Heart left ventricle (tissue), 16 donors: ENCODE measurements around the gene HERC4. TPM values are rescaled to one million over a fixed set of nuclear protein-coding genes. Genes with fewer than 3 reads are reported as not detected.

Source experiments
- ATAC-seq, 4 donors: fragments of 200-7000 bp; cut with Tn5 transposase; one replicate each; pipeline ENCODE4 v1.9.1; 2020 to 2022; ENCODE audit warnings: moderate library complexity in 4 of 4, mild to moderate bottlenecking in 3 of 4, moderate number of reproducible peaks in 1 of 4
- DNase-seq, 5 donors: peaks; one replicate each; pipeline ENCODE4 v3.0.0-alpha.2; 2020
- H3K27ac ChIP-seq, 12 donors: fragments of 200-600 bp; sonication (generic) in 4 of 12; one replicate each; pipeline versions ENCODE4 v1.5.0 to v1.8.0; 2016 to 2022; ENCODE audit warnings: mild to moderate bottlenecking in 2 of 12
- H3K27me3 ChIP-seq, 9 donors: fragments of 200-600 bp; sonication (generic) in 2 of 9; one replicate each; pipeline versions ENCODE4 v1.5.1 to v1.8.0; 2016 to 2022; ENCODE audit warnings: mild to moderate bottlenecking in 3 of 9
- H3K36me3 ChIP-seq, 9 donors: fragments of 200-600 bp; sonication (generic) in 2 of 9; one replicate each; pipeline versions ENCODE4 v1.5.0 to v1.8.0; 2018 to 2022; ENCODE audit warnings: mild to moderate bottlenecking in 2 of 9
- H3K4me1 ChIP-seq, 12 donors: fragments of 200-600 bp; sonication (generic) in 4 of 12; one replicate each; pipeline versions ENCODE4 v1.5.0 to v1.8.0; 2016 to 2022; ENCODE audit warnings: mild to moderate bottlenecking in 3 of 12
- H3K4me3 ChIP-seq, 12 donors: fragments of 200-600 bp; sonication (generic) in 4 of 12; one replicate each; pipeline versions ENCODE4 v1.5.0 to v1.8.0; 2017 to 2022; ENCODE audit warnings: mild to moderate bottlenecking in 9 of 12, moderate library complexity in 4 of 12
- H3K9me3 ChIP-seq, 12 donors: fragments of 200-600 bp; sonication (generic) in 4 of 12; one replicate each; pipeline versions ENCODE4 v1.5.0 to v1.8.0; 2016 to 2022; ENCODE audit warnings: mild to moderate bottlenecking in 1 of 12
- POLR2A ChIP-seq, 2 donors: fragments of 450-650 bp; IDR thresholded peaks; one replicate each; pipeline ENCODE4 v1.6.1; 2017; ENCODE audit warnings: antibody characterized with exemption in 2 of 2, mild to moderate bottlenecking in 2 of 2, moderate library complexity in 2 of 2
- WGBS, 4 donors: extraction: QIAGEN DNeasy Blood & Tissue Kit in 2 of 4; methylation state at CpG; one replicate each; pipeline versions ENCODE4 v1.1.5 to v1.1.7; 2013 to 2018; 5-methylcytosine and 5-hydroxymethylcytosine counted together
- intact Hi-C, 10 donors: fragments of 100-400 bp; cut with DNase I; formaldehyde crosslinking; loops; one replicate each; pipeline versions ENCODE4 v1.11.1 to v1.14.2; 2022
- polyA plus RNA-seq, 2 donors: library from polyadenylated mRNA; stranded (reverse); fragments of 200-250 nt; gene quantifications; one replicate each; pipeline ENCODE4 v1.2.3, GENCODE V29; 2013
- total RNA-seq, 9 donors: library from RNA; depleted of rRNA in 2 of 9; stranded (reverse); fragments of >200 nt in 2 of 9; fragmentation: NEBNext Ultra II Directional in 3 of 9; extraction: Animal tissue kit (Norgen Biotek cat#: 25700) in 3 of 9; gene quantifications; one replicate each; pipeline versions ENCODE4 v1.1.0 to v1.2.4, GENCODE V29; 2016 to 2023
- TF ChIP-seq, protein P1 (sequence below), 12 donors: fragments of 200-600 bp; sonication (generic) in 4 of 12; IDR thresholded peaks; one replicate each; pipeline versions ENCODE4 v1.5.0 to v1.8.0; 2018 to 2022; ENCODE audit warnings: antibody characterized with exemption in 12 of 12, mild to moderate bottlenecking in 5 of 12
- donor health status: ischemic (EF 13 %, LVEDD 7.1; RV severe dilation, severe dysfunction).
- donor health status: healthy with polysubstance abuse.
- donor health status: DM: no; HTN: yes; CAD: no.
- donor health status: DM: no; HTN: no; CAD: no.
- donor health status: ischemic (EF 25% LVEDD 6.9; RV normal size, moderate dysfunction).
- donor health status: ischemic (EF 25% LVEDD 5.7; RV mildly dilated, moderate dysfunction).
- donor health status: healthy.
- donor health status: DM: yes; HTN: yes; CAD: no.
- donor health status: ischemic (EF 35%, LVEDD 5.7; RV mildly dilated, moderate dysfunction).
- donor health status: nonischemic (EF 11% LVEDD 7.7; RV severe dilation, severe dysfunction).
- donor health status: DM: yes; HTN: yes; CAD: no.
- donor health status: PGD.
- donor health status: ischemic (EF 29% LVEDD 5.4; RV normal size, mild dysfunction).
- donor health status: nonischemic (EF 23%, LVEDD 6.1; RV moderate dilation, normal function).

Gene HERC4
- total and polyA plus RNA-seq, 11 donors: 11.7 to 39.4 (median 29.3) TPM

DNA sequence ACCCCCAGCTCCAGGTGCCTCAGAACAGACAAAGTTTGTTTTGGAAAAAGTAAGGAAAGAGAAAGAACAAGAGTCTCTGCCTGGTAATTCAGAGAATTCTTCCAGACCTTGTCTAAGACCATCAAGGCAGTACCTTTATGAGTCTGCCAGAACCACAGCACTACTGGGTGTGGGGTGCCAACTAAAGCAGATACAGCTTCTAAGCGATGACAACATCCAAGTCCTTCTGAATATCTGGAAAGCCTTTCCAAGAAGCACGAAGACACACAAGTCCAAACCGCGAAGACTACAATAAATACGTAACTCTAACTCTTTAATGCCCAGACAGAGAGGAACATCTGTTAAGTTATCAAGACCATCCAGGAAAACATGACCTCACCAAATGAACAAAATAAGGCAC is 96.3 kb downstream of the HERC4 start:
- Histone ChIP-seq H3K36me3 (peaks cover 0 to 84% (median 61%) of the 10 kb centered on the region in 9 donors), H3K27ac (no peak overlapping the region), H3K9me3 (no peaks in the 10 kb centered on the region), H3K27me3 (no peaks in the 10 kb centered on the region), H3K4me3 (no peak overlapping the region), H3K4me1 (peaks cover 0 to 25% (median 13%) of the 10 kb centered on the region in 12 donors)
- no peak for DNase-seq
- peak in 1 of 4 donors; percentile 30 for ATAC-seq
- TF ChIP-seq, protein P1, sequence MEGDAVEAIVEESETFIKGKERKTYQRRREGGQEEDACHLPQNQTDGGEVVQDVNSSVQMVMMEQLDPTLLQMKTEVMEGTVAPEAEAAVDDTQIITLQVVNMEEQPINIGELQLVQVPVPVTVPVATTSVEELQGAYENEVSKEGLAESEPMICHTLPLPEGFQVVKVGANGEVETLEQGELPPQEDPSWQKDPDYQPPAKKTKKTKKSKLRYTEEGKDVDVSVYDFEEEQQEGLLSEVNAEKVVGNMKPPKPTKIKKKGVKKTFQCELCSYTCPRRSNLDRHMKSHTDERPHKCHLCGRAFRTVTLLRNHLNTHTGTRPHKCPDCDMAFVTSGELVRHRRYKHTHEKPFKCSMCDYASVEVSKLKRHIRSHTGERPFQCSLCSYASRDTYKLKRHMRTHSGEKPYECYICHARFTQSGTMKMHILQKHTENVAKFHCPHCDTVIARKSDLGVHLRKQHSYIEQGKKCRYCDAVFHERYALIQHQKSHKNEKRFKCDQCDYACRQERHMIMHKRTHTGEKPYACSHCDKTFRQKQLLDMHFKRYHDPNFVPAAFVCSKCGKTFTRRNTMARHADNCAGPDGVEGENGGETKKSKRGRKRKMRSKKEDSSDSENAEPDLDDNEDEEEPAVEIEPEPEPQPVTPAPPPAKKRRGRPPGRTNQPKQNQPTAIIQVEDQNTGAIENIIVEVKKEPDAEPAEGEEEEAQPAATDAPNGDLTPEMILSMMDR (IDR thresholded peaks at IDR 0.05): no peak
- TF ChIP-seq POLR2A (IDR thresholded peaks at IDR 0.05): no peak
- 53 to 66% (median 59%) methylated on average over 5 of the region's 5 CpGs for WGBS, 4 donors
- intact Hi-C loops: no loop called here

DNA sequence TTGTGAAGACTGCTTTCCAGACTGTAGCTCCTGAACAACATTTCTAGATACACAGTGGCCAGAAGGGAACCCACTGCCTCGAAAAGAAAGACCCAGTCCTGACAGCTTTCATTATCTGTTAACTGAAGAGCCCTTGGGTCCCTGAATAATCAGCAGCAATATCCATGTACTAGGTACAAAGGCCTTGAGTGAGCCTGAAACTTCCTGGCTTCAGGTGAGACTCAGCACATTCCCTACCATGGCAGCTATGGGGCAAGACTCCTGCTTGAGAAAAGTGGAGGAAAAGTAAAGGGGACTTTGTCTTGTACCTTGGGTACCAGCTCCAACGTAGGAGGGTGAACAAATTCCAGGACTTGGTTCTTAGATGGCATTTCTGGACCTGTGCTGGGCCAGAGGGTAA is 97.8 kb downstream of the HERC4 start:
- Histone ChIP-seq H3K27ac (peak overlapping the region in 3 of 12 donors; percentile 1 to 54 (median 40)), H3K4me1 (peaks cover 0 to 25% (median 13%) of the 10 kb centered on the region in 12 donors), H3K36me3 (peaks cover 0 to 87% (median 72%) of the 10 kb centered on the region in 9 donors), H3K9me3 (peaks cover 0 to 8% (median 0%) of the 10 kb centered on the region in 12 donors), H3K27me3 (no peaks in the 10 kb centered on the region), H3K4me3 (no peak overlapping the region)
- ATAC-seq (peak in 2 of 4 donors; percentile 12 to 20), DNase-seq (no peak)
- TF ChIP-seq, protein P1 (IDR thresholded peaks at IDR 0.05): no peak
- no peak for TF ChIP-seq POLR2A (IDR thresholded peaks at IDR 0.05)
- 75 to 92% (median 86%) methylated on average over 2 of the region's 2 CpGs for WGBS, 4 donors
- intact Hi-C loops: no loop called here

DNA sequence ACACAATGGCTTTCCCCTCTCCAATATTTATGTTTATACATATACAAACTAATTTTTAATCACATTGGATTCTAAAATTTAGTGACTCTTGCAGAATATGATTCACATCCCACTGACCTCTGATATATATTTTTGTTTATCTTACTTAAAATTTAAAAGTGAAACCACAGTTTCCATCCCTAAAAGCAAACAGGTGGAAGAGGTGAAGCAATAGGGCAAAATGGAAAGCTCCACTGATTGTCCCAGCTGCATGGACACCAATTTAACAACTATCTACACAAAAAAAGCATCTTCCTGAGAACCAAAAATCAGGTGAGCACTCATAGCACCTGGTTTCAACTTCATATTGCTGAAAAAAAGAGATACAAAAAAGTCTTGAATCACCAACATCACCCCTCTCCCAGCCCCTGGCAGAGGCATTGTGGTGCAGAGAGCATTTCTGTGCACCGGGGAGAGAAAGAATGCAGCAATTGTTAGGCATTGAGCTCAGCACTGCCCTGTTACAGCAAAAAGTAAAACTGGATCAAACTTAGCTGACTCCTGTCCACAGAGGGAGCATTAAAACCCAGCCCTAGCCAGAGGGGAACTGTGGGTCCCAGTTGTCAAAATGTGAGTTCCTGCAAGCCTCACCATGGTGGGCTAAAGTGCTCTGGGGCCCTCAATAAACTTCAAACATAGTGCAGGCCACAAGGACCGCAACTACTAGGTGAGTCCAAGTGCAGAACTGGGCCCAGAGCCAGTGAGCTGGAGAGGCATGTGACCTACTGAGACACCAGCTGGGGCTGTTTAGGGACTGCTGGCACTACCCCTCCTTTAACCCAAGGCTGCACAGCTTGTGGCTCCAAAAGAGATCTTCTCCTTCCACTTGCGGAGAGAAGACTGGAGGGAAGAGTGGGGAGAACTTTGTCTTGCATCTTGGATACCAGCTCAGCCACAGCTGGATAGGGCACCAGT is 98.5 kb downstream of the HERC4 start:
- no peaks in the 10 kb centered on the region for H3K27me3 ChIP-seq
- H3K4me1 ChIP-seq: peaks cover 0 to 25% (median 13%) of the 10 kb centered on the region in 12 donors
- TF ChIP-seq, protein P1 (IDR thresholded peaks at IDR 0.05): no peak
- no peak for TF ChIP-seq POLR2A (IDR thresholded peaks at IDR 0.05)
- 53 to 62% (median 58%) methylated on average over 3 of the region's 3 CpGs for WGBS, 4 donors
- peak overlapping the region in 7 of 12 donors; percentile 28 to 58 (median 53) for H3K27ac ChIP-seq
- peaks cover 0 to 91% (median 77%) of the 10 kb centered on the region in 9 donors for H3K36me3 ChIP-seq
- H3K9me3 ChIP-seq: peaks cover 0 to 12% (median 2%) of the 10 kb centered on the region in 12 donors
- peak; percentile 67 to 90 (median 81) for DNase-seq
- H3K4me3 ChIP-seq: no peak overlapping the region
- ATAC-seq: peak; percentile 94 to 96 (median 96)
- intact Hi-C loops: no loop called here

DNA sequence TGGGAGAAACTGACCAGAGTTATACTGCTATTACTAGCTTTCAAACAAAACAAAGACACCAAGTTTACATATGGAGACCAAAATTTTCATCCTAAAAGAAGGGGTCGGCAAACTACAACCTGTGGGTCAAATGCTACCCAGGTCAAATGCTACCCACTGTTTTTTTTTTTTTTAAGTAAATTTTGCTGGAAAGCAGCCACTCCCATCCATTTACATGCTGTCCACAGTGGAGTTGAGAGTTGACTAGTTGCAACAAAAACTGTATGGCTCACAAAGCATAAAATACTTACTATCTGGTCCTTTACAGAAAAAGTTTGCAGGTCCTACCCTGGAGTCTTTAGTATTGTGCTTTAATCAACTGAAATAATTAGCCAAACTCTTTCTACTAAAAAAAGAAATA is 99.2 kb downstream of the HERC4 start:
- DNase-seq: no peak
- Histone ChIP-seq H3K9me3 (peaks cover 0 to 19% (median 8%) of the 10 kb centered on the region in 12 donors), H3K27me3 (no peaks in the 10 kb centered on the region), H3K4me3 (no peak overlapping the region), H3K4me1 (peaks cover 0 to 25% (median 13%) of the 10 kb centered on the region in 12 donors), H3K36me3 (peaks cover 0 to 86% (median 72%) of the 10 kb centered on the region in 9 donors), H3K27ac (no peak overlapping the region)
- intact Hi-C loops: no loop called here
- TF ChIP-seq, protein P1 (IDR thresholded peaks at IDR 0.05): no peak
- no peak for TF ChIP-seq POLR2A (IDR thresholded peaks at IDR 0.05)
- no peak for ATAC-seq
- WGBS, 4 donors: 91 to 97% (median 96%) methylated on average over 1 of the region's 1 CpG
